Measurements from ENCODE around the gene CCDC120. TPM values are rescaled to one million over a fixed set of nuclear protein-coding genes. Genes with fewer than 3 reads are reported as not detected.

CCDC120 gene
- 6.3 and 11.5 TPM in 2 replicates for total RNA-seq

GRCh38 chrX:49058794-49059193, at the start of gene CCDC120:
TSS of gene CCDC120 (plus strand) at chrX:49058999. CDS start at chrX:49062042, 3,043 bp downstream.

GRCh38 chrX:49043220-49043986, 15.4 kb upstream of the CCDC120 start, which contains the start of gene TFE3:
TSS of gene TFE3 (minus strand) at chrX:49043357. CDS start at chrX:49043226, 131 bp downstream.

DNA sequence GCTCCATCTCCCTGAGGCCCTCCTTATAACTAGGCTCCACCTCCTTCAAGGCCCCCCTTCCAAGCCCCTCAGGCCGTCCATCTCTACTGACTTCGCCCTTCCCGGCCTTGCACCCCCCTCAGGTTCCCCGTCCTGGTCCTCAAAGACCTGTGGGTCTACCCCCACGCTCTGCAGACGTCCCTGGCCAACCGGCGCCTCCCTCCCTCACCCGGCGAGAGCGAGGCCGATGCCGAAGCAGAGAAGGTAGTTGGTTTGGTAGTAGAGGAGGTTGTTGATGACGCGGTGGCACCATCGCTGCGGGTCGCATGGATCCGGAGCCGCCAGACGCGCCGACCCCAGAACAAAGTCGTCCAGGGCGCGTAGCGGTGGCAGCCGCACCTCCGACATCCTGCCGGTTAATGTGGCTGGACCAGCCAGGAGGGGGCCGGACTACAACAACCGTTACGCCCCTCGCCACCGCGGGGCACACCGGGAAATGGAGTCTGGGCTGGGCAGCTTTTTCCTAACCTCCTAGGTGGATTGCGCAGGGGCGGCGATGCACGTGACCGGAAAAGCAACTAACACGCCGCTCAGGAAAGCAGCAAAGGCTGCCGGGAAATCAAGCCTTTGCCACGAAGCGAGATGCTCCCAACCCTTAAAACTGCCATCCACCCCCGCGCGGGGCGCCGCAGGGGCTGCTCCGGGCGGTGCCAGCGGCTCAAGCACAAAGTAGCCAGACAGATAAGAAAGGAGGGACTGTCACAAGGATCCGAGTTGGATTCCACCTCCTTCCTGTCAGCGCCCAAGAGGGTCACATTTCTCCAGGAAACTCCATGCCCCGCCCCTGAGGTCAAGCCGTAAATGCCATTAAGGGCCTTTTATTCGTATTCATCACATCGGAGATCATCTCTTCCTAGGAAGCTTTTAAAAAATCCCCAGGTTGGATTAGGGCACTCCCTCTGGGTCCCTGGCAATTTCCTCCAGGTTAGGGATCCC, 15.1 kb downstream of the CCDC120 start, which contains the start of gene PRAF2:
PRAF2 (minus strand) TSS at position 402 of the 975 bp plus-strand sequence; CDS start at position 387, 15 bp downstream.

DNA sequence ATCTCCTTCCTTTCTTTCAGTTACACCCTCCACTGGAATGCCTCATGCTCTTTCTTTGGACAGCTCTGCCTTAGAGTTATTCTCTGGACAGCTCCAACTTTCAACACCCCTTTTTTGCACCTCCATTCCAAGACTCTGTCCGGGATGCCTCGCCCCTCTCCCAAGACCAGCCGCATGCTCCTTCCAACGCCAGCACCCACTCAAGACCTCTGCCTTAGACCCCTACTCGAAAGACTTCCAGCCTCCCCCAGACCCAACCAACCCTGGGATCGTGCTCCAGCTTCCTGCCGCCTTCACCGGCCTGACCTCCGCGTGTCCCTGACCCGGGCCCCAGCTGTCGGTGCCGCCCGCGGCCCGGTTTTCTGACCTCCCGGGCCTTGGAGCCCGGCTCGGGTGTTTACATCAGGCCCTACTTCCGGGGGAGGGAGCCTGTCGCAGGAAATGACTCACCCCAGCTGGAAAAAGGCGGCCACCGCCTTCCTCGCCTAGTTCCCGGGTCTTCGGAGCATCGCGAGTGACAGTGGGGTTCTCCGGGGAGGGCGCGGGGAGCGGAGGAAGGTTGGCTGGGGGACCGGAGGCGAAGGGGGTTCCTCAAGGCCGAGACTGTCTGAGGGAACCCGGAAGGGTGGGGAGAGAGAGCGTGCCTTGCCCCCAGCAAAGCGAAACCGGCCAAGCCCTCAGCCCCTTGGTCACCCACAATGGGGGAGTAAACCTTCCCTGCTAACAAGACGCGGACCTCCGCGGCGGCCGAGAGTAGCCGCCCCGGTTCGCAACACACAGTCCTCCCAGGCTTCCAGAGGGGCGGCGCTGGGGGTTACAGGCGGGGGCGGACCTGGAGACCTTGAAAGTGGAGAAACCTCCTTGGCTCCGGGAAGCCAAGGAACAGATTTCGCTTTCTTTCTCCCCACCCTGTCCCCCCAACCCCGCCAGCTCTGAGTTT, 21.0 kb downstream of the CCDC120 start, which contains the start of gene WDR45:
WDR45 (minus strand) TSS at position 399 of the 940 bp plus-strand sequence. CDS start 1,792 bp downstream, outside the sequence.

Other genes starting within 250 kb of the CCDC120 start
- gene ERAS, start 232.5 kb upstream of the CCDC120 start, total RNA-seq, result not detected in 2 replicates
- gene PCSK1N, start 223.4 kb upstream of the CCDC120 start, total RNA-seq, result 13.2 and 15.4 TPM in 2 replicates
- gene TIMM17B, start 161.2 kb upstream of the CCDC120 start, total RNA-seq, result 74.8 and 113 TPM in 2 replicates
- gene PQBP1, start 161.1 kb upstream of the CCDC120 start, total RNA-seq, result 64.3 and 68.2 TPM in 2 replicates
- gene SLC35A2, start 147.4 kb upstream of the CCDC120 start, total RNA-seq, result 25.6 and 26.7 TPM in 2 replicates
- 7.5 and 14.6 TPM in 2 replicates for gene PIM2, start 140.0 kb upstream of the CCDC120 start, total RNA-seq
- gene OTUD5, start 101.4 kb upstream of the CCDC120 start, total RNA-seq, result 30.3 and 32.0 TPM in 2 replicates
- under 0.01 and 0.14 TPM in 2 replicates for gene KCND1, start 87.2 kb upstream of the CCDC120 start, total RNA-seq
- 9.9 and 14.4 TPM in 2 replicates for gene GRIPAP1, start 56.7 kb upstream of the CCDC120 start, total RNA-seq
- gene TFE3, start 15.6 kb upstream of the CCDC120 start, total RNA-seq, result 41.7 and 45.1 TPM in 2 replicates
- gene PRAF2, start 15.0 kb downstream of the CCDC120 start, total RNA-seq, result 16.3 and 19.3 TPM in 2 replicates
- gene WDR45, start 20.9 kb downstream of the CCDC120 start, total RNA-seq, result 23.1 and 34.7 TPM in 2 replicates
- 21.4 and 22.3 TPM in 2 replicates for gene GPKOW, start 64.7 kb downstream of the CCDC120 start, total RNA-seq
- 1.7 and 4.5 TPM in 2 replicates for gene MAGIX, start 103.8 kb downstream of the CCDC120 start, total RNA-seq
- gene PLP2, start 112.9 kb downstream of the CCDC120 start, total RNA-seq, result 97.5 and 130 TPM in 2 replicates
- 33.0 and 34.0 TPM in 2 replicates for gene PRICKLE3, start 127.4 kb downstream of the CCDC120 start, total RNA-seq
- gene SYP, start 141.2 kb downstream of the CCDC120 start, total RNA-seq, result 0.14 and 0.51 TPM in 2 replicates
- under 0.01 TPM in 1 of 2 replicates, not detected in the other for gene CACNA1F, start 174.3 kb downstream of the CCDC120 start, total RNA-seq
- gene CCDC22, start 176.5 kb downstream of the CCDC120 start, total RNA-seq, result 21.3 and 24.3 TPM in 2 replicates
- not detected in 2 replicates for gene FOXP3, start 205.7 kb downstream of the CCDC120 start, total RNA-seq
- 4.7 and 6.2 TPM in 2 replicates for gene PPP1R3F, start 210.8 kb downstream of the CCDC120 start, total RNA-seq
- gene GAGE10, start 244.6 kb downstream of the CCDC120 start, total RNA-seq, result not detected in 2 replicates

Measured in airway epithelial cell (primary cell).